GM19438 (cell line): ENCODE data around the gene PERCC1.
"Not testable (repeated sequence)": the region's sequence is repeated elsewhere in the genome, so short reads cannot be mapped to it uniquely, and the experiment has no call there.

Experiments
- ATAC-seq: cut with Tn5 transposase; IDR thresholded peaks from one replicate; pipeline ENCODE4 v1.9.1; 2021; ENCODE audit warnings: low read depth; ENCODE audit not compliant: unreplicated experiment

The PERCC1 gene

DNA sequence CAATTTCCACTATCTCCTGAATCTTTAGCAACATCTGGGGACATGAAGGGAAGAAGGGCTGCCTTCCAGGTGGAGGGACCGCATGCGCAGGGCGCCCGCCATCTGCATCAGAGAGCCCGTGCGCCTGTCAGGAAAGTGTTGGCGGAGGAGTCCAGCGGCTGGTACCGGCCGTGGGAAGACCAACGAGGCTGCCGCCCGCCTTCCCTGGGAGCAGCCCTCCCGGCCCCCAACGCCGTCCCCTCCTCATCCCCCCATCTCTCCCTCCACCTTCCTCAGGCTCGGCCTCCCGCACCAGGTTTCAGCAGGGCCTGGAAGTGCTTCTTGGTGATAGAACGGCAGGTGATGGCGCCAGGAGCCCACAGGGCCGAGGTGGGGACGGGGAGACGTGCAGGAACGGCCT is 35.2 kb downstream of the PERCC1 start:
- ATAC-seq = no peak

DNA sequence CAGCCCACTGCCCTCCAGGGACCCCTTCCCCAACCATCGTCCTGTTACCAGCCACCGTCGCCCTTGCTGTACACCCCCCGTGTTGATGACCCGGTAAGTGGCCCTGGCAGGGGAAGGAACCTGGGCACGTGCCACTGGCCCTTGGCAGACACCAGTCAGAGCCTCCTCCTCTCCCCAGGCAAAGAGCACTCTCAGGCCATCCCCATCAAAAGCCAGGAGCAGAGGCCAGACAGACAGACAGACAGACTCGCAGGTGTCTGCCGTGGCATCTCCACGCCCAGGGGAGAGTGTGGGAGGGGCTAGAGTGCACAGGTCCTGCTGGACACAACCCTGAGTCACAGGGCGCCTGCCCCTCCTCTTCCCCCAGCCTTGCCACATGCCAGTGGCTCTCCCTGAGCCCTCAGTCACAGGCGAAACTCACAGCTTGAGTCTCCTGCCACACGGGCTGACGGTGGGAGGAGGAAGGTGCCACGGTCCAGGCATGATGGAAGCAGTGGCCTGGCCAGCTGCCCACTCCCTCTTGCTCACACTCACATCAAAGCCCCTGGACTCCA is 36.2 kb downstream of the PERCC1 start:
- ATAC-seq = no peak

DNA sequence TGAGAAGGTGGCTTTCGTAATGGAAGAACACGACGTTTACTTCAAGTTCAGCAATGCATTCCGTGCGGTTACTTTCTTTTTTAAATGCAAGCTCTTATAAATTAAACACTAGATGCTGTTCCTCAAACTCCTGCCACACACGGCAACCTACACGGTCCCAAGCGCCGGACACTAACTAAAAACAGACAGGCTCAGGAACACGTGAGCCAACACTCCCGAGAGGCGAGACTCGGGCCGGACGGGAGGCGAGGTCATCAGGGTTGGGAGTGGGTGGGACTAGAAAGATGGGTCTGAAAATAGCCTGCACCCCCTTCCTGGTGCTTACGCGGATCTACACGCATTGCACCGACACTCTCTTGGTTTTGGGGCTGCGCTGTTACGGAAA is 37.5 kb downstream of the PERCC1 start:
- no peak for ATAC-seq

DNA sequence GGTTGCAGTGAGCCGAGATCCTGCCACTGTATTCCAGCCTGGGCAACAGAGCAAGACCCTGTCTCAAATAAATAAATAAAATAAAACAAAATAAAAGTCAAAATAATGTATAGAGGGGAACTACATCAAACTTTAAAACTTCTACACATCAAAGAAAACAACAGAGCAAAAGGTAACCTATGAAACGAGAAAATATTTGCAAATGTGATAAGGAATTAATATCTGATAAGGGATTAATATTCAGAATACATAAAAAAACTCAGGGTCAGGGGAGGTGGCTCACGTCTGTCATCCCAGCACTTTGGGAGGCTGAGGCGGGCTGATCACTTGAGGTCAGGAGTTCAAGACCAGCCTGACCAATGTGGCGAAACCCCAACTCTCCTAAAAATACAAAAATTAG is 38.3 kb downstream of the PERCC1 start:
- ATAC-seq = not testable (repeated sequence)

DNA sequence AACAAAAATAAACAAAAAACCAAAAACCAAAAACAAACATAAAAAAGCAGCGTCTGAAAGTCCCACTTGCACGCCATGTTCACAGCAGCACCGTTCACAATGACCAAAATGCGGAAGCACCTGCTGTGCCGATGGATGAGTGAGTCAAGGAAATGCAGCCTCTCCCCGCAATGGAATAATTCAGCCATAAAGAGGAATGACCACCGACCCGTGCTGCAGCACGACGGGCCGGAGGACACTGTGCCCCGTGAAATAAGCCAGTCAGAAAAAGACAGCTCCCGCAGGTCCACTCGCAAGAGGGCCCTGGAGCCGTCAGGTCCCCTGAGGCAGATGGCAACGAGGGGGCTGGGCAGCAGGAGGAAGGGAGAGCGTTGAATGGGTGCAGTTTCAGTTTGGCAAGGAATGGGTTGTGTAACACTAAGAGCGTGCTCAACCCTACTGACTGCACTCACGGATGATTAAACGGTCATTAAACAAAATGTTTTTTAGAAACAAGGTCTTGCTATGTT is 38.9 kb downstream of the PERCC1 start:
- ATAC-seq = no peak

DNA sequence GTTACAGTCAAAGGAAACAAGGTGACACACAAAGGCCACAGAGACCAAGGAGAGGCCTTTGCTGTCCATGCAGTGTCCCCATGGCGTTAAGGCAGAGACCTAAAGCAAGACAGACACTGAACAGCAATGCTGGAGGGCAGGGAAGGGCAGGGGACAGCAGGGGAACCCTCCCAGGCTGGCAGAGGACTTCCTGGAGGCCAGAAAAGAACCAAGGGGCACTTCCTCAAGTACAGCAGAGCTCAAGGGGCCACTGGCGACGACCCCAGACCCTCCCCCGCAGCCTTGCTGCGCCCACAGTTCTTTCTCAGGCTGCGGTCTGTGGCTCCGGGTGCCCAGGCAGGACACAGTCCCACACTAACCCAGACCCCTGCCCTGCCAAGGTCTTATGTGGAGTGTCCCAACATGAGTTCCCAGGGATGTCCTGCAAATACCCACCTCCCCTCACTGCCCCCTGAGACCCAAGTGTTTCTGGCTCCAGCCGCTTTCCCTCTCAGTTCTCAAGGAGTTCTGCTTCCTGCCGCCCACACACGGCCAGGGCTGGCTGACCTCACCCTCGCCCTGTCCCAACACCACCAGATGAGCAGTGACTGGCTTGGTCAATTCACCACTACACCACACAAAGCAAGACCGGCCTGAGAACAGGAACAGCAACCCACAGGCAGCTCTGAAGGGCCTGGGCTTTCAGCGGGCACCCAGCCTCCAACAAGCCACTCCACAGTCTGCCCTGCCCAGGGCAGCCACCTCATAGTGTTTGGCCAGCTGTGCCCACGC is 39.8 kb downstream of the PERCC1 start:
- ATAC-seq = no peak

DNA sequence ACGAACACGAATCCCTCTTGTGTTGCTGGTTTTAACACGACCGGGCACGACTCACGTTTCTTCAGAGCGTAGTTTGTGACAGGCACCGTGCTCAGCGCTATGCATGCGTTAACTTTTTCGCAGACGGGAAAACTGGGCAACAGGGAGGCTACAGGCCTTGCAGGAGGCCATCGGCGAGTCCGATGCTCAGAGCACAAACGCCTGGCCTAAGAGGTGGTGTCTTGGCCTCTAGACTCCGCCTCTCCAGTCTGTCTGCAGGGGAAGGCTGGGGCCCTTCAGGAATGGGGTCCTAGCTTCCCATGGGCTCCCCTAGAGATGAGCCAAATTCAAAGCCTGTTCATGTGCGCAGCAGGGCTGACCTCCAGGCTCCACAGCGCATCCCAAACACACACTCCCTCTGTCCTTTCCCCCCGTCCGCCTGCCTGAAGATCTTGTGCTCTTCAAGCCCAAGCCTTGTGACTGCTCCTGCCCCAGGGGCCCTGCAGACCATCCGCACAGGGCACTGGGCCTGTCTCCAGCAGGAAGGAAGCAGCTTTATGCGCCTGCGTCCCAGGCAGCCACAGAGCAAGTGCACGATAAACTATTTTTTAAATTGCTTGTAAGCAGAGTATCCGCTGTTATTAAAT is 40.8 kb downstream of the PERCC1 start:
- no peak for ATAC-seq

DNA sequence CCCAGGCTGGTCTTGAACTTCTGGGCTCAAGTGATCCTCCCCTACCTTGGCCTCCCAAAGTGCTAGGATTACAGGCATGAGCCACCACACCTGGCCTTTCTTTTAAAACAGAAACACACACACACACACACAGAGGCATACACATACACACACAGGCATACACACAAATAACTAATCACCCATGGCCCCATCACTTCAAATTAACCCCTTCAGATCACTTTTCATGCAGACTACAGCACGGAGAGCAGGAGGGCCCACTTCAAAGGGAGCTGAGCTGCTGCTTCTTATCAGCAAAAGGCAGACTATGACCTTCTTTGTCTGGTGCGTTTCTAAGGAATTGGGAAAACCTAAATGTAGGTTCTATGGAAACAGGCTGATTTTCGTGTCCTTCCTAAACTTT is 42.1 kb downstream of the PERCC1 start:
- ATAC-seq = no peak

DNA sequence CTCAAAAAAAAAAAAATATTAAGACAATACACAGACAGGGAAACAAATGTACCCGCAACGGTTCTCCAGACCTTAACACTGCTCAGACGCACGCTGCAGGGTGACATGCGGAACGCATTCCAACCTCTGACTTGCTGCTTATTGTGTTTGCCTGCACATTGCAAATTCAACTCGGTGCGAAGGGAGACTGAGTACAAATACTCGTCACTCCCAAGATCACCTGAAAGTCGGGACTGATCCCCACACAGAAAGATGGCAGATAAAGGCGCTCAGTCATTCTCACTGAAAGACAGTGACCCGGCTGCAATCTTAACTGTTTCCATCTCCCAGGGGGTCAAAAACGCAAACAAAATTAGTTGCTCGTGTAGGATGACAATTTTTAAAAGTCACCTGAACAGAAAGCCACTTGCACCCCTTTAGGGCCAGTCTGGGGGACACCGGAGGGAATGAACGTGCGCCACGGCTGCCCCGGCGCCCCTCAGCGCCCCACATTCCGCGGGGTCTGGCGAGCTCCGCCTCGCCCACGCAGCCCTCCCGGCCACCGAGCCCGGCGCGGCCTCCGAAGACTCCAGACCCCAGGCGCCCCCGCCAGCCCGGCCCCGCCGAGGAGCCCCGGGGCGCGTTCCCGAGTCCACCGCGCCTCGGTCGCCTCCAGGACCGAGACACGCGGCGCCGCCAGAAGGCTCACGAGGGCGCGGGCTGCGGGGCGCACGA is 43.4 kb downstream of the PERCC1 start:
- peak; percentile 15 for ATAC-seq

DNA sequence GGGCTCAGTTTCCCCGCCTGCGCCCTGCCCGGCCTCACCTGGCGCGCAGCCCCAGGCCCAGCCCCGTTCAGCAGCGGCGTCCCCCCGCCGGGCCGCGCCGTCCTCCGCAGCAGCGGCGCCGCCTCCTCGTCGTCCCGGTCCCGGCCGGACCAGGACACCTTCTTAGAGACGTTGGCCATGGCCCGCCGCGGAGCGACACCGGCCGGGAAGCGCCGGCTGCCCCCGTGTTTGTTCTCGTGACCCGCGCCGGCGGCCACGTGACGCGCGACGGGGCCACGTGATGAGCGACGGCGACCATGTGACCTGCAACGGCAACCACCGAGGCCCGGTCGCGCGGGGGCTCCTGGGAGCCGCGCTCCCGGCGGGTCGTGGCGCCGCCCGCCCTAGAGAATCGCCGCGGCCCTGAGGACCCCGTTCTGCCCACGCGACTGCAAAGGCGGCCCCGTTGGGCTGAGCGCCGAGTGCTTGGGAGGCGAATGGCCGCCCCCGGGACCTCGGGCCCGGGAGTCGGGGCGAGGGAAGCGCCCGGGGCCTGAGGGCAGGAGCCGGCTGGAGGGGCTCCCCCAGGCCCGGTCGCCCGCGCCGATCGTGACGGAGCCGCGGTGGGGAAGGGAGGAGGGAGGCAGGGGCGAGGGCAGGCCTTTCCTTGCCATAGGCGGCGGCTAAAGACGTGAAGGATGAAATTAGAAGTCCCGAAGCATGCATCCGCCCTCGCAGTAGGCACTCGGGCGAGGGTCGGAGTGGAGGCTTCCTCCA is 44.1 kb downstream of the PERCC1 start, which contains the start of gene CLCN7:
Gene CLCN7, minus strand, starts transcription at position 233 of the 756 bp plus-strand sequence. Its CDS starts 54 bp downstream, at position 179.
- peak; percentile 77 for ATAC-seq

DNA sequence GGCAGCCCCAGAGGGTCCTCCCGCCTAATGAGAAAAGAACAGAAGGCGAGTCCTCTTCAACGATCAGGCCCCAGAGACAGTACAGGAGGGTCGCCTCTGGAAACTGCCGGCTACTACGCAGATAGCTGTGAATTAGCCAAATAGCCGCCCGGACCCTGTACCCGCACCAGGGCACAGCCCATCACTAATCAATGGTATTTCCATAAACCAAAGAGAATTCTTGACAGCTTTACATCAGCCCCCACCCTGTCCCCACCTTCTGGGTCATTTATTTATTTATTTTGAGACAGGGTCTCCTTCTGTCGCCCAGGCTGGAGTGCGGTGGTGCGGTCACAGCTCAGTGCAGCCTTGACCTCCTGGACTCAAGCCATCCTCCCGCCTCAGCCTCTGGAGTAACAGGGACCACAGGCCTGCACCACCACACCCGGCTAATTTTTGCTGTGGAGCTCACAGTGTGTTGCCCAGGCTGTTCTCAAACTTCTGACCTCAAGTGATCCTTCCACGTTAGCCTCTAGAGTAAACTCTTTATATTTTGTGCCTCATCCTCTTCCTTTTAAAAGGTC is 44.8 kb downstream of the PERCC1 start:
- ATAC-seq = no peak

DNA sequence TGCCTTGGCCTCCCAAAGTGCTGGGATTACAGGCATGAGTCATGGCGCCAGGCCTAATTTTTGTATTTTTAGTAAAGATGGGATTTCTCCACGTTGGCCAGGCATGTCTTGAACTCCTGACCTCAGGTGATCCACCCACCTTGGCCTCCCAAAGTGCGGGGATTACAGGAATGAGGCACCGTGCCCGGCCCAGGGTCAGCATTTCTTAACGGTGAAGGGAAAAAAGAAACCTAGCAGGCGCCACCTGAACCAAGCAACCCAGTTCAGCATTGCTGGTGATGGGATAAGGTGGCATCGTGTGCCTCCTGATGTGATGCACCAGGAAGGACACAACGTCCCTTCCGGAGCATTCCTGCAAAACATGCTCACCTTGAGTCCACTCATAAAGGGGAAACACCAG is 46.2 kb downstream of the PERCC1 start:
- no peak for ATAC-seq

DNA sequence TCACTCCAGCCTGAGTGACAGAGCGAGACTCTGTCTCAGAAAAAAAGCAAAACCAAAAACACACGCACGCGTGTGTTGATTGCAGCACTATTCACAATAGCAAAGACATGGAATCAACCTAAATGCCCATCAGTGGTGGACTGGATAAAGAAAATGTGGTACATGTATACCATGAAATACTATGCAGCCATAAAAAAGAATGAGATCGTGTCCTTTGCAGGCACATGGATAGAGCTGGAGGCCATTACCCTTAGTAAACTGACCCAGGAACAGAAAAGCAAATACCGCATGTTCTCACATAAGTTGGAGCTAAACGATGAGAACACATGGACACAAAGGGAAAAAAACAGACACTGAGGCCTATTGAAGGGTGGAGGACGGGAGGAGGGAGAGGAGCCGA is 48.1 kb downstream of the PERCC1 start:
- not testable (repeated sequence) for ATAC-seq

DNA sequence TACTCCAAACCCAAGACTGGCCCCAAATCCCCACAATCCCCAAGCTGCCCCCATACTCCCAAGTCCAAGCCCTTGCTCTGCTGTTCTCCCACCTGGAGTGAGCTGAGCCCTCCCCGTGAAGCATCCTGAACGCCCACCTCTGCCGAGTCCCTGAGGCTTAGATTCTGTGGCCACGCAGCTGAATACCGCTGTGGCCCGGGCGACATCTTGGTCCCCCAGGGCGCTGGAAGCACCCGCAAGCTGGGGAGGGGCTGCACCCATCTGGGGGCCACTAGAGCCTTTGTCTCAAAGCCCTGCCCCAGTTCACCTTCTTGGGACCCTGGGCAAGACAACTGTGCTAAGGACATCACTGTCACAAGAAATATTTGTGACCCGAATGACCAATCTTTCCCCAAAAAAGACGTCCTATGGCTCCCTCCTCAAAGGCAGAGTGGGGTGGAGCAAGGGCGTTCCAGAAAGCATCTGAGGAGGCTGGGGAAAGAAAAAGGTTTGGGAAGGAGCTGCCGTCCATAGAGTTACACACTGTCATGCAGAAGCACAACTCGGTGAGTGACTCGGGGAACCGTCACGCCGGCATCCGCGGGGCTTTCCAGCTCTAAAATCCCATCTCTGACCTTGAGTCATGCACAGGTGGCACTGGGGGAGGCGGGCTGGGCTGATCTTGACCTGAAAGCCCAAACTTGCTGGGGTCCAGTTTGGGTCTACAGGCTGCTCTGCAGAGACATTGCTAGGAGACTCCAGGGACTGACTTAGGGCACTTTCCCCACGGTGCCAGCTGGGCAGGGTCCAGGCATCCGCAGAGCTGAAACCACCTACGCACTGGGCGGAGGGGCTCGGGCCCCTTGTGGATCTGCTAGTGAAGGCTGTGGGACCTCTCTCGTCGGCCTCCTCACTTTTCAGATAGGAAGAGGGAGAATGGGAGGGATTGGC is 51.3 kb downstream of the PERCC1 start:
- no peak for ATAC-seq
